ENCODE results near the gene KSR1. TPM values are rescaled to one million over a fixed set of nuclear protein-coding genes. Genes with fewer than 3 reads are reported as not detected.
A peak's percentile ranks its signal among the peaks of the same experiment; 100 is the strongest.

KSR1 gene
- total and polyA plus RNA-seq, 2 of the 4 experiments (the other 2 are of a cell fraction) = 12.5 to 21.9 TPM

- Histone ChIP-seq H3K27me3 (ENCODE audit: control insufficient read depth, insufficient read depth, low read length) (no peaks in the 10 kb centered on the region), H3K9me3 (ENCODE audit: control insufficient read depth, insufficient read depth, low read length) (no peaks in the 10 kb centered on the region), H2BK20ac (ENCODE audit: low read depth, low read length) (no peak overlapping the region), H3K4me3 (ENCODE audit: insufficient read depth, low read depth, low read length) (no peak overlapping the region), H3K56ac (ENCODE audit: extremely low read depth, insufficient read depth, low read length) (no peak overlapping the region), H2AK5ac (ENCODE audit: low read depth, low read length) (0 out of 2 replicates have a peak overlapping the region, but pooled peaks have one; percentile 17), H2BK15ac (ENCODE audit: low read depth, low read length) (no peak overlapping the region), H2BK5ac (ENCODE audit: low read depth, low read length, poor library complexity, severe bottlenecking) (no peak overlapping the region), H2BK120ac (ENCODE audit: low read depth, low read length) (no peak overlapping the region), H3K18ac (ENCODE audit: low read depth, low read length) (peak overlapping the region; percentile 24; the same call in 1 of the 2 replicates), H4K5ac (ENCODE audit: low read depth, low read length) (peak overlapping the region; percentile 9; the same call in 1 of the 2 replicates), H3K9me1 (ENCODE audit: insufficient read depth, low read length) (peaks cover 28% of the 10 kb centered on the region), H3K27ac (ENCODE audit: insufficient read depth, low read length) (peak overlapping the region; percentile 68; the same call in 1 of the 2 replicates), H2AFZ (replicated peaks; ENCODE audit: low read length, poor library complexity) (no peak overlapping the region), H3K36me3 (ENCODE audit: control insufficient read depth, insufficient read depth, low read length) (no peaks in the 10 kb centered on the region), H3K4me1 (ENCODE audit: control insufficient read depth, insufficient read depth, low read length) (peaks cover 26% of the 10 kb centered on the region), H3K14ac (replicated peaks; ENCODE audit: low read depth, low read length) (no peak overlapping the region), H3K4me2 (ENCODE audit: low read depth, low read length) (no peak overlapping the region), H4K8ac (ENCODE audit: low read depth in 2 of 2, low read length in 2 of 2) (no peak overlapping the region), H4K91ac (ENCODE audit: insufficient read depth, low read depth, low read length) (no peak overlapping the region), H2AK9ac (replicated peaks; ENCODE audit: low read depth, low read length, poor library complexity) (no peak overlapping the region), H3K9ac (ENCODE audit: low read depth, low read length) (no peak overlapping the region), H3K79me1 (ENCODE audit: low read depth in 1 of 2, low read length in 2 of 2) (peaks cover 43 to 84% of the 10 kb centered on the region in 2 experiments), H3K23ac (ENCODE audit: low read depth, low read length) (no peak overlapping the region), H4K20me1 (ENCODE audit: insufficient read depth, low read length) (peaks cover 57% of the 10 kb centered on the region), H3K4ac (ENCODE audit: low read depth, low read length) (no peak overlapping the region)
- no peak for TF ChIP-seq FOS (IDR thresholded peaks at IDR 0.05; ENCODE audit: low read depth, low read length)
- TF ChIP-seq ELK1 (IDR thresholded peaks at IDR 0.05; ENCODE audit: borderline replicate concordance, low read depth, low read length) = no peak
- TF ChIP-seq RCOR1 (IDR thresholded peaks at IDR 0.05; ENCODE audit: insufficient replicate concordance, low read length) = no peak
- no peak for TF ChIP-seq SMC3 (IDR thresholded peaks at IDR 0.05; ENCODE audit: low read depth, low read length)
- TF ChIP-seq MAZ (IDR thresholded peaks at IDR 0.05; ENCODE audit: borderline replicate concordance, low read depth, low read length) = no peak
- no peak for TF ChIP-seq MAFK (IDR thresholded peaks at IDR 0.05; ENCODE audit: low read depth, low read length)
- no peak for TF ChIP-seq CTCF (conservative IDR thresholded peaks at IDR 0.05; ENCODE audit: low read depth, low read length)
- no peak for TF ChIP-seq POLR2A (IDR thresholded peaks at IDR 0.05; ENCODE audit: low read depth, low read length)
- no peak for TF ChIP-seq MXI1 (IDR thresholded peaks at IDR 0.05; ENCODE audit: borderline replicate concordance, low read depth, low read length)
- no peak for TF ChIP-seq RFX5 (IDR thresholded peaks at IDR 0.05; ENCODE audit: low read depth, low read length)
- no peak for TF ChIP-seq RAD21 (IDR thresholded peaks at IDR 0.05; ENCODE audit: low read length)
- no peak for TF ChIP-seq CEBPB (IDR thresholded peaks at IDR 0.05; ENCODE audit: low read depth, low read length)
- TF ChIP-seq NFE2L2 (IDR thresholded peaks at IDR 0.05; ENCODE audit: low read depth, low read length) = no peak
- no peak for TF ChIP-seq CHD1 (IDR thresholded peaks at IDR 0.05; ENCODE audit: low read depth, low read length)
- 83% methylated on average over 6 of the region's 8 CpGs; no CpG with 5 or more reads in 1 of the 2 experiments for WGBS, 2 experiments (ENCODE audit: extremely low coverage in 2 of 2, insufficient read length in 1 of 2)
- ChIA-PET CTCF (no interaction called here), POLR2A (ENCODE audit: unreplicated experiment) (no interaction called here)
- no TSS peak for BruUV-seq (replicated peaks)
- intact Hi-C loops (cut with micrococcal nuclease) = no loop called here
- DNase-seq (no peak), ATAC-seq (ENCODE audit: low read depth) (no peak)
- in situ Hi-C loops (cut with MboI; ENCODE audit: low sequenced_read_pairs) = no loop called here
- dilution Hi-C loops (cut with HindIII; ENCODE audit: low sequenced_read_pairs, unreplicated experiment) = no loop called here
Observed at GRCh38 chr17:27513849-27514248, 57.6 kb downstream of the KSR1 start.
